ENCODE data around the gene TTC23L.

Gene TTC23L

DNA sequence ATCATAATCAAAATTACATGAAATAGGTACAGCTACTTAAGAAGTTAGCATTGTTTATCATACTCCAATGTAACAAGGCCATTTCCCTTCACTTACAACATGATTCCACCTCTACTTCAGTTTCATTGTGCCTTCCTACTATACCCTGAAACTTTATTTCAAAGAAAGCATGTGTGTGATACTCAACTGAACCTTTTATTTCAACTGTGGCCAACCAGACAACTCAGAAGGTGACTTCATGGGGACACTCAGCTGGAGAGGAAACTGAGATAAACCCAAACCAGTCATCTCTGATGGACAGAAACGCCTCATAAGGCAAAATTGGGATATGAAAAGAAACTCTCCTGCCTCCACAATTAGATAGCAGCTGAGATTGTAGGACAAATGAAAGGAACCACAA is 5.9 kb upstream of the TTC23L start:
- no peak for DNase-seq

DNA sequence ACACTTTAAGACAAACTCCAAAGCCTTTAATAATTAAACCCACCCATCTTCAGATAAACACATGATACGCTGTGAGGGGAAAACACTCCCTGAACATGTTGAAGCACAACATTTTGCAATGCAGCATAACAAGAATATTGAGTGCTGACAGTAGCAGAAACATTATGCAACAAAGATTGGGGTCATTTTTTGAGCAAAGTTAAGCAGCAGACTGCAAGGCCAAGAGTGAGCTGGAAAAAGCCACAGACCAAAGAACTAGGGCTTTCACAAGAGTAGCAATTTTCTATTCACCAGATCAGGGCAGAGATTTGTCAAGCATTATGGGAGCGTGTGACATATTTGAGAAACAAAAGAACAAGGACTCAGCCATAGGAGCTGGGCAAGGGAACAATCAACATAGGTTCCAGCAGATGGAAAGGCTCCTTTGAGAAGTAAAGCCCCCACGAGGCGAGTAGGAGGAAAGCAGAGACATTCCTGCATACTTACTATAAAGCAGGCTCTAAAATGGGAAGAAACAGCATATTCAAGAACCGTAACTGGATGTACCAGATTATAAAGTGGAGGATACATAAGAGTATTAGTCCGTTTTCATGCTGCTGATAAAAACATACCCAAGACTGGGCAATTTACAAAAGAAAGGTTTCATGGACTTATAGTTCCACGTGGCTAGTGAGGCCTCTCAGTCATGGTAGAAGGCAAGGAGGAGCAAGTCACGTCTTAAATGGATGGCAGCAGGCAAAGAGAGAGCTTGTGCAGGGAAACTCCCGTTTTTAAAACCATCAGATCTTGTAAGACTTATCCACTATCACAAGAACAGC is 4.8 kb upstream of the TTC23L start:
- no peak for DNase-seq

DNA sequence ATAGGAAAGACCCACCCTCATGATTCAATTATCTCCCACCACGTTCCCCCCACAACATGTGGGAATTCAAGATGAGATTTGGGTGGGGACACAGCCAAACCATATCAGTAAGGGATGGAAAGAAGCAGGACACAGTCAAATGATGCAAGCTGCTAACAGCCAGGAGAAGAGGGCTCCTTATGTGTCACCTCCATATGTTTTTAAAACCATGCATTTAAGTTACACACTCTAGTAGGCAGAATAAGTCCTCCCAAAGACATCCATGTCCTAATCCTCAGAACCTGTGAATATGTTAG is 4.2 kb upstream of the TTC23L start:
- no peak for DNase-seq

DNA sequence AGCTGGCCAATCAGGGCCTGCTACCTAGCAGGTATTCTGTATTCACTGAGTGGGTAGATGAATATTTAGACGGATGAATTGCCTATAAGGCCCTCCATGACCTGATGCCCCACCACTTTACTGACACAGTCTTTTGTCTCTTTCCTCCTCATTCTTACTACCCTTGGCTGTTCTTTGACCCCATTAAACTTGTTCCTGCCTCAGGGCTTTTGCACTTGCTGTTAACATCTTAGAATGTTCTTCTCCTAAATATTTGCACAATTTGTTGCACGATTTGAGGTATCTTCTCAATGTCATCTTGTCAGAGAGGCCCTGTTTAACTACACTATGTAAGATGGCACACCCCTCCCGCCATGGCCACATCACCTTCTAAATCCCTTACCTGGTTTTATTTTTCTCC is 3.3 kb upstream of the TTC23L start:
- DNase-seq = no peak

DNA sequence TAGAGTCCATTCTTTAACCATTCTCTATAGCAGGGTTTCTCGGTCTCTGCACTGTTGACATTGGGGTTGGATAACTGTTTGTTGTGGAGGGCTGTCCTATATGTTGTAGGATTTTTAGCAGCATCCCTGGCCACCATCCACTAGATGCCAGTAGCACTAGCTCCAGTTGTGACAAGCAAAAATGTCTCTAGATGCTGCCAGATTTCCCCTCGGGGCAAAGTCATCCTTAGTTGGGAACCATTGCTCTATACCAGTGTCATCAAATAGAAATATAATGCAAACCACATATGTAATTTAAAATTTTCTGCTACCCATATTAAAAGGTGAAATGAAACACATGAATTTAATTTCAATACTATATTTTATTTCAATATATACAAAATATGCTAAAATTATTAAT is 2.9 kb downstream of the TTC23L start:
- DNase-seq = no peak

DNA sequence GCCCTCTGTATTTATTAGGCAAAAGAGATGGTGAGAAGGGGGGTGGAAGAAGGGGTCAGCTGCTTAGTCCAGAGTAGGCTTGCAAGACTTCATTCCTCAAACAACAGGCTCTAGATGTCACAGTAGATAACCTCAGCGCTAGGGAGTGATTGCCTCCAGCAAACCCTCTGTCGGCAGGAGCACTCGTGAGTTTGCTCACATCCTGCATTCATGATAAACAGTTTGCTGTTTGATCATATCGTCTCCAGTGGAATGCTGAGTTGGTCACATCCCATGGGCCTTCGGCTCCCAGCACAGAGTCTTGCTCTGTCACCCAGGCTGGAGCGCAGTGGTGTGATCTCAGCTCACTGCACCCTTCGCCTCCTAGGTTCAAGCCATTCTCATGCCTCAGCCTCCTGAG is 3.6 kb downstream of the TTC23L start:
- DNase-seq = no peak

DNA sequence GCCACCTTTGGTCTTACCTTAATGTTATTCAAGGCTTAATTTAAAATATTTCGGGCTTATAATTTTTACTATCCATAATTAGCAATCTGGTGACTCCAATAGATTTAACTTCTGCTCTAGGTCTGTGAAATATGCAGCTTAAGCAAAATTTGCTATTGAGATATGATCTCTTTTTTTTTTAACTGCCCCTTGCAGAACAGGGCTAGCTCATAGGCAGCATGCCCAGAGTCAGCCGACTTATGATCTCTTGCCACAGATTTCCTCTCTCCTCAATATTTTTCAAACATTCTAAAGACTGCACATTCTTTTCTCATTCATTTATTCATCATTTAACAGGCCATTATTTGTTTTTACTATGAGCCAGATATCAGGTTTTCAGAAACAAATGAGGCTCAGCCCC is 4.5 kb downstream of the TTC23L start:
- DNase-seq = no peak

DNA sequence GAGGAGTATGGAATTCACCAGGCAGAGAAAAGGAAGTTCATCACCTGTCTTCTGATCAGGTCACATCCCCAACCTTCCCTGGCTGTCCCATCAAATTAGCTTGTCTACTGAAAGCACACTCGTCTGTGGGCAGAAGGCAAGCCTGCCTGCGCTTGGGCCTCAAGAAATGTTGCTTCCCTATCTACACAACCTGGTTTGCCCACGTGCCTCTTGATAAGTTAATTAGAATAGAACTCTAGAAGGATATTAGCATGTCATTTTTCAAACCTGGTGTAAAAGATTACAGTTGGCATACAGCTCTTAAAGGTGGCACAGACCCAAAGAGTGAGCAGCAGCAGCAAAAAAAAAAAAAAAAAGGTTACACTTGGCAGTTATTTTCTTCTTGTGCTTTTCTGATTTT is 5.1 kb downstream of the TTC23L start:
- DNase-seq = no peak

DNA sequence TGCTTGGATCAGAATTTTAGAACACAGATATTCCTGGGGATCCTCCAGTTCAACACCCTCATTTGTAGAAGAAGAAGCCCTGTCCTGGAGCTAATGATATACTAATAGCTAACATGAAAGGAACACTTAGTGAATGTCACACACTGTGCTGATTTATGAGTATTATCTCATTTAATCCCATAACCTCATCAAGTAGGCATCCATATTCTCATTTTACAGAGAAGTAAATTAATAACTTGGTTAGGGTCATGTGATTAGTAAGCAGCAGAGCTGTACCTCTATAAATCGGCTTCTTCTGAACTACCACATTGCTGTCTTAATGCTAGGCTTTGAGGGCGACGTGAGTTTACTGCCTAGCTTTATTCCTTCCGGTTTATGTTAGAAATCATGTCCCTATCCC is 6.0 kb downstream of the TTC23L start:
- no peak for DNase-seq

DNA sequence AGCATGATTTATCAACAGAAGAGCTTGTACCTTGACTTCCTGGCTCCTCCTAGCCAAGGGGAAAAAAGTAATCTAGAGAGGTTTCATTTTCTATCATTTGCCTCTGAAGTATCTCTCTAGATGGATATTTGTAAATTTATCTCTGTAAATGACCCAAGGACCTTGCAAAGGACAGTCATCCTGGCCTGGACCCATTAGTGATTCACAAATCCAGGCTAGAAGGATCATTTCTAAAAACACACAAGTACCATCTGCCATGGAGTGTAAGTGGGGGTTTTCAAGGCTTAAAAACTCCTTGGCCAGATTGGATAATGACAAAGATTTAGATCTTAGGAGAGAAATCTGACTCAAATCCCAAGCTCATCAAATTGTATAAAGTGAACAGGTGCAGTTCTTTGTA is 8.1 kb downstream of the TTC23L start:
- DNase-seq = no peak

DNA sequence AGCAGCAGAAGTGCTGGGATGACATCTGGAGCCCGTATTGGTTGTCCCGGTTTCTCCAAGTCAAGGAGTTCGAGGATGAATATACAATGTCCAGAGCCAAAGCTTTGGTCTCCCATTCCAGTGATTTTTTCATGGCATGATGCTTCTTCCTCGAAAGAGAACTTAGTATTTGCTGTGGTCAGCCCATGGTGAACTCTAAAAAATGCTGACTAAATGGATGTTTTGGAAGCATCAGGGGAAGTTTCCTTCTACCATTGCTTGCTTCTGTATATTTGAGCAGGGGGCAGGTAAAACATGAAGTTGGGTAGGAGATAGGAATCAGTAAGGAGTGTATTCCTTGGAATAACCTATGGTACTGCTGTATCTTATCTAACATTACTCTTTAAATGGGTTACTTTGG is 8.6 kb downstream of the TTC23L start:
- DNase-seq = no peak

DNA sequence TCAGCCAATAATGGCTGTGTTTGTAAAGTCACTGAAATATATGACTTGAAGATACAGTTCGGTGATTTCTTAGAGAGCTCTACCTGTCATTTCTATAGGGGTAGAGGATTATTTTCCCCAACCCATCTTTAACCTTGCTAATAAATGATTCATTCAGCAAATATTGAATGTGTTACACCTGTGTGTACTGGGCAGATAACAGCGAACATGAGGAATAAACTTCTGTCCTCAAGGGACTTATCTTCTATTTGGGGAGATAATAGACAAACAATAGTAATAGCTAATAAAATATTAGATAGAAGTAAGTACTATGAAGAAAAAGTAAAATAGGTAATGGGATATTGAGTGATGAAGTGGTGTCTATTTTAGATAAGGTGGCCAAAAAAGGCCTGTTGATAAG is 9.3 kb downstream of the TTC23L start:
- no peak for DNase-seq

DNA sequence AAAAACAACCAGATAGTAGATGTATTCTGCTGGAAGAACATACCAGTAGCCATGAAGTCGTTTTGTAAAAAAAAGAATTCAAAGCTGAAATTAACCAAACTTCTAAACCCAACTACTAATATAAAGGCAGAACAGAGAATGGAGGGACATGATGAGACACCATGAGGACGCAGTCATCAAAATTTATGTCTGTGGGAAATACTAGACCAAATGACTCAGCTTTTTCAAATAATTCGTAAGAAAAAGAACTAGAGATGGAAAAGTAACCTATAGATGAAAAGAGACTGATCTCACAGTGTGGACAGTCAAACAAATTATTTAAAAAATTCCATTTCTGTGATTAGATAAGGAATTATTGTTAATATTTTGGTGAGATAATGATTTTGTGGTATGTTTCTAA is 10.3 kb downstream of the TTC23L start:
- DNase-seq = no peak

DNA sequence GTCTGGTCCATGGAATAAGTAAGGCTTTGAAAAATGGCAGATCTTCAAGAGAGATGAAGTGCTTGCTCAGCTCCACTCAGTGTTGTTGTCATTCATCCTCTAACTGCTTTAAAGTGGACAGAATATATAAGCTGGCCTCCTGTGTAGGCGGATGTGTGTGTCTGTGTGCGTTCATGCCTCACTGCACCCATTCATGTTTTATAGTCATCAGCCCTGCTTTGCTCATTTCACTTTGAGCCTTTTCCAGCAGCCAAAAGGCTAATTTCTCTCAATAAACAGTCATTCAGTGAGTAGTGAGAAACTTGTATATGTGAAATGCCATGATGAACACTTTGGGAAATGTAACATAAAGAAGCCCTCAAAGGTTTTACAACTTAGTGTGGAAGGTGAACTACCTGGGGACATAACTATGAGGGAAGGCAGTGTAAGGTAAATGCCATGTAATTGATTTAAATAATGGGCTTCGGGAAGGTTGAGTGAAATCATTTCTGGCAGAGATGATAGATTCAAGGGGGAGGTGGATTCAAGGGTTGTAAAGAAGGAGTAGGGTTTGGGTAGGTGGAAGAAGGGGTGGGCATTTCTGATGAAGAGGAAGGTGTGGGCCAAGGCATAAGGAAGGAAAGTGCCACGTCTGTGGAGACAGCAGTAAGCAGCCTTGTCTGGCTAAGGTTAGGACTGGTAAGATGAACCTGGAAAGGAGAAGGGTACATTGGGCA is 15.7 kb downstream of the TTC23L start:
- no peak for DNase-seq

DNA sequence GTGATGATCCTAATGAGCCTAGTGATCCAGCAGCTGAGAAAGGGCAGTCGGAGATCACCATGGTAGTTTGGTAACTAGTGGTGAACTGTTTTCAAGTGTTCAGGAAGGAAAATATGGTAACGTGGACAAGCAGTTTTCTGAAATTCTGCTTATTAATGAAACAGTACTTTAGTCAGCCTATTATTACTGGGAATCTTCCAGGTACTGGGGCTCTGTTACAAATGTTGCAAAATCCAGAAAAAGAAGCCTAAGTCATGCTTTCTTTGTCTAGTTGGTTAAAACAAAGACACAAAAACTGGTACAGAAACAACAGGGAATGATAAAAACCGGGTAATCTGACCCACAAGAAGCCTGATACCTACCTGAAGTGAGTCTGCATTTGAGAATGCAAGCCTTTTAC is 18.2 kb downstream of the TTC23L start:
- no peak for DNase-seq

DNA sequence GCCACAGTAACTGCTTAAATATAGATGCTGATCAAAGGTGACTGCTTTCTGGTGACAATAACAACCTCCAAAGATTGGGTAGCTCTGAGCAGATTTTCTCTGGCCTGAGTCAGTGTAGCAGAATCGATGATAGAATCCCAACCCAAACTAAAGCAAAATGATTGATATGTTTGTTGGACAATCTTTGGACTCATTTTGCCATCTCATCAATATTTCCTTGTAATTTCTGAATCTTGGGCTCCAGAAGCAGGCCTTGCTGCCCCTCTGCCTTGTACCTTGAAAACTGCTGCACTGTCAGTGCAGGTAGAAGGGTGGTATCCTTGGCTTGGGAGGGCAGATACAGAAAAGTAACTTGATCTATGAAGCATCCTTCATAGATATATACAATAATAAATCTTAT is 18.9 kb downstream of the TTC23L start:
- DNase-seq = no peak

DNA sequence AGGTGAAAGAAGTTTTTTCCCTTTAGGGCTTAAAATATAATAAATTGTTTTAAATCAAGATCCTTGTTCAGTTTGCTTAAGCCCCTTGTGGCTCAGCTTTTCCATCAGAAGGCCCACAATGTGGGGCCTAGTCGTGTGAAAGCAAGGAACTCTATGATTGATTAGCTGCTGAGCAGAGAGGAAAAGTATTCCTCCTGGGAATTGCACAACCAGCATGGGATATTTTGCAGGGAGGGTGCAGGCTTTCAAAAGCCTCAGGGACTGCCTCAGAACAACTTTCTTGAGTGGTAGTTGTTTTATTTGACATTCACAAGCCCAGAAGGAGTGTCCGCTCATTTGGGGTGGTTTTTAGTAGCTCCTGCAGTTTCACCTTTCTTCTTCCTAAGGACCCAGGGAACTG is 19.8 kb downstream of the TTC23L start:
- DNase-seq = no peak

DNA sequence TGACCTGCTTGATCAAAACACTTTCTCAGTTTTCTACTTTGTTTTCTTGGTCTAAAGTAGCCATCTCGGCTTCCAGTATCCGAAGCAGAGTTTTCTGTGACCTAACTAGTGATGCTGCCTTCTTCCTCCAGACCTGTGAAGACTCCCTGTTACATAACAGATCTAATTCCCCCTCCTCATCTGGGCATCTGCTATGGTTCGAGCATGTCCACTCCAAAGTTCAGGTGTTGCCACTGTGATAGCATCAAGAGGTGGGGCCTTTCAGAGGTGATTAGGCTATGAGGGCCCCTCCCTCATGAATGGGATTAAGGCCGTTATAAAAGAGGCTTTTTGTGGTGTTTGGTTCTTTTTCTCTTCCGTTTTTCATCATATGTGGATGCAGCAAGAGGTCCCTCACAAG is 20.3 kb downstream of the TTC23L start:
- DNase-seq = no peak

DNA sequence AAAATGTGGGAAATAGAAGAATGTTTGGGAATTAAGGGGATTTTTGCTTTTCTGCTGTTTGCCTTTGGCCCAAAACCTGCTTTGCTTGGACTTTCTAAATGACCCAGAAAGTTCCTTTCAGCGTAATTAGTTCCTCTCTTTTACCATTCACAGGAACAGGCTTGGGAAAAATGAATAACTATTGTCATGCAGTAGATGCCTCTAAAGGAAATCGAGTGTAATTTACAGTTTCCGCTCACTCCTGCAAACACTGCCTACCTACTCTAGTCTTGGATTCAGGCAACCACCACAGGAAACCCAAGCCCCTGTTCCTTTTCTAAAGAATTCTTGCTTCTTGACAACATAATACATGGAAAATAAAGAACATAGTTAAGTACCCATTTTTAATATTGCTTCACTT is 25.0 kb downstream of the TTC23L start:
- no peak for DNase-seq

DNA sequence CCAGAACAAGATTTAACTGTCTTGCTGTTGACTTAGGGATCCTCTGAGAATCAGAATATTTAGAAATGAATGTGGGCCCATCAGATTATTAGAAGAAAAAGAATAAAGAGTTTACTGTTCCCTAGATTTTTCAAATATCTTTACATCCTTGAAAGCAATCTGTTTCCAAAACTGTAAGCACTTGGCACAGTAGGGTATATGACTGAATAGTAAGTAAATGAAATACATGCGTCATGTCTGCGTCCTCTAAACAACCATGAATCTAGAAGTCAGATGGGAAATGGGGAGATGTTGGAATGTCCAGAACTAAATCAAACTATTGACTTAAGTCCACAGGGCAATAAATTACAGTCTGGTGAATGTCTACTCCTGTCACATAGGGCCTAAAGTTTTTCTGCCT is 26.1 kb downstream of the TTC23L start:
- no peak for DNase-seq

DNA sequence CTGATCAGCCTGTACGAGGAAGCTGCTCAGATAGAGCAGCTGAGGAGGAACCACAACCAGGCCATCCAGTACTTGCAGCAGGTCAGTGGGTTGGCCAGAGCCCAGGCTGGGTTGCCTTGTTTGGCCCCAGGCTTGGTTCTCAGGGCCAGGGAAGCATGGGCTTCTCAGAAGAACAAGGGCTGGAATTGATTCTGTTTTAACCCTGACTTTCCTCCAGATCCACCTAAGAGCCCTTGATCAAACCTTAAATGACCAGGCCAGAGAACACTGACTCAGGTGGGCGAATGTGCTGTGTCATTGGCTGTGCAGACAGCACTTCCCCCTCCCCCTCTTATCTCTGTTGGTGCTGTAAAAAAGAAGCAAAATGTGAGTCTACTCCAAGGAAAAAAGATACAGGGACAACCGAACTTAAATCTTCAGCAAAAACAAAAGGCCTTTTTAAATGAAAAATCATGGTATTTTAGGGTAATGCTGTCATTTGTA is 28.1 kb downstream of the TTC23L start:
- DNase-seq = peak in 12 of 51 donors; percentile 1 to 26 (median 8)

DNA sequence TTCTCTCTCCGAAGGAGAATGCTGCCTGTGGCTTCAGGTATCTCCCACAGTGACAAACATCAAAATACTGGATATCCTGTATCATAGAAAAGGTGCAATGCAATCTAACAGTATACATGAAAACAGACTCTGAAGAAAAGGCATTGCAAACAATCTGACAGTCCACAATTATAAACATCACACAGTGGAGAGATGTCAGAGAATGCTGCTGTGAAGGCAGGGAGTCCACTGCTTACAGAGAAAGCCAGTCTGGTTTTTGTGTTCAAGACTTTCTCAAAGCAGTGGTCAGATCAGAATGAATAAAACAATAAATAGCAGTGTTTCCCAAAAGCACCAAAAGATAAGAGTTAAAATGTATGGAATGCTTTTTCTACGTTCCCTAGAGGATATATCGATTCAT is 28.7 kb downstream of the TTC23L start:
- peak in 1 of 51 donors; percentile 25 for DNase-seq

DNA sequence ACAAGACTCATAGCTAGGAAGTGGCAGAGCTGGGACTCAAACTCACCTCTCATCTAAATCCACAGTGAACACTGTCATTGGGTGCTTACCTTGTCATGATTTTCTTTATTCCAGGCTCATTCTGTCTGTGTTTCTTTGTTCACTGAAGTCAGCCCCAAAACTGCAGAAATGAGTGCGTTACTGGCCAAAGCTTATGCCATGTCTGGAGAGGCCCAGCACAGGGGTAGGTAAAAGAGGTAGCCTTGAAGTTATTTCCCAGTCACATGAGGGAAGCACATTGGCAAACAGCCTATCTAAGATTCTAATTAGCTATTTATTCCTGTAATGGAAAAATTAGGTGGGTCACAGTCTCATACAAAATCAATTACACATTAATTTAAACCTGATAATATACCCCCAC is 29.8 kb downstream of the TTC23L start:
- DNase-seq = peak in 2 of 51 donors; percentile 3 to 31

All from hypothalamus (tissue), 51 donors.